CD4-positive, alpha-beta T cell treated with Interleukin-12 subunit alpha and Interleukin-12 subunit beta, for 1 hour (primary cell): ENCODE measurements around the gene ADIG.
"Not testable (repeated sequence)": the region's sequence is repeated elsewhere in the genome, so short reads cannot be mapped to it uniquely, and the experiment has no call there.

Experiments used
- DNase-seq: peaks from one replicate; pipeline ENCODE4 v3.0.0-alpha.2; 2020

The ADIG gene

GRCh38 chr20:38579219-38579910, 1.6 kb upstream of the ADIG start:
- no peak for DNase-seq

GRCh38 chr20:38579921-38580320, 1.1 kb upstream of the ADIG start:
- DNase-seq, result no peak

- no peak for DNase-seq
Measured at GRCh38 chr20:38581830-38582358, 897 bp downstream of the ADIG start.

- DNase-seq, result no peak
Measured at GRCh38 chr20:38583306-38583705, 2.3 kb downstream of the ADIG start.

GRCh38 chr20:38584099-38584763, 3.2 kb downstream of the ADIG start:
- no peak for DNase-seq

- DNase-seq, result no peak
Measured at GRCh38 chr20:38585404-38586180, 4.6 kb downstream of the ADIG start.

- no peak for DNase-seq
Measured at GRCh38 chr20:38586181-38586525, 5.2 kb downstream of the ADIG start.

GRCh38 chr20:38588303-38588702, 7.3 kb downstream of the ADIG start:
- DNase-seq, result no peak

- DNase-seq, result no peak
Measured at GRCh38 chr20:38589351-38589750, 8.4 kb downstream of the ADIG start.

GRCh38 chr20:38589967-38590675, 9.1 kb downstream of the ADIG start:
- no peak for DNase-seq

GRCh38 chr20:38590676-38591473, 9.9 kb downstream of the ADIG start:
- no peak for DNase-seq

GRCh38 chr20:38591474-38592410, 10.7 kb downstream of the ADIG start:
- no peak for DNase-seq

GRCh38 chr20:38592411-38592790, 11.4 kb downstream of the ADIG start:
- DNase-seq, result not testable (repeated sequence)

GRCh38 chr20:38594281-38594680, 13.3 kb downstream of the ADIG start:
- not testable (repeated sequence) for DNase-seq

GRCh38 chr20:38595886-38596285, 14.9 kb downstream of the ADIG start:
- DNase-seq, result not testable (repeated sequence)

GRCh38 chr20:38599410-38599882, 18.4 kb downstream of the ADIG start:
- no peak for DNase-seq

GRCh38 chr20:38600057-38600456, 19.1 kb downstream of the ADIG start:
- DNase-seq, result no peak

- DNase-seq, result no peak
Measured at GRCh38 chr20:38601216-38602184, 20.5 kb downstream of the ADIG start, which contains the start of gene ARHGAP40. TSS of gene ARHGAP40 (plus strand) at chr20:38601809.

GRCh38 chr20:38602185-38602581, 21.2 kb downstream of the ADIG start:
- no peak for DNase-seq

GRCh38 chr20:38603286-38603685, 22.3 kb downstream of the ADIG start:
- DNase-seq, result no peak
